Gastroesophageal sphincter (tissue), 3 donors: ENCODE measurements around the gene HESX1.

Experiments
- CTCF ChIP-seq, 4 experiments: fragments of 200-600 bp in 2 of 4; fragments of 450-650 bp in 2 of 4; sonication (generic) in 1 of 4; IDR thresholded peaks; one replicate each; pipeline ENCODE4 v1.5.1; 2017 to 2019; ENCODE audit warnings: antibody characterized with exemption in 4 of 4, mild to moderate bottlenecking in 2 of 4, moderate library complexity in 2 of 4
- POLR2A ChIP-seq, 2 donors: fragments of 450-650 bp; IDR thresholded peaks; one replicate each; pipeline ENCODE4 v1.6.1; 2017; ENCODE audit warnings: antibody characterized with exemption in 2 of 2, mild to moderate bottlenecking in 2 of 2, moderate library complexity in 1 of 2

GRCh38 chr3:57233799-57234198, 34.0 kb upstream of the HESX1 start:
- TF ChIP-seq POLR2A (IDR thresholded peaks at IDR 0.05) (no peak), CTCF (IDR thresholded peaks at IDR 0.05) (no peak)
